HS-27A (cell line): Measurements from ENCODE around the gene PODXL.
"Not testable (repeated sequence)": the region's sequence is repeated elsewhere in the genome, so short reads cannot be mapped to it uniquely, and the experiment has no call there.

Experiments used
- DNase-seq: peaks from one replicate; pipeline ENCODE4 v3.0.0-alpha.2; 2012; ENCODE audit warnings: low read depth, missing footprints

The PODXL gene

GRCh38 chr7:131536361-131536849, 20.0 kb downstream of the PODXL start:
- no peak for DNase-seq

DNA sequence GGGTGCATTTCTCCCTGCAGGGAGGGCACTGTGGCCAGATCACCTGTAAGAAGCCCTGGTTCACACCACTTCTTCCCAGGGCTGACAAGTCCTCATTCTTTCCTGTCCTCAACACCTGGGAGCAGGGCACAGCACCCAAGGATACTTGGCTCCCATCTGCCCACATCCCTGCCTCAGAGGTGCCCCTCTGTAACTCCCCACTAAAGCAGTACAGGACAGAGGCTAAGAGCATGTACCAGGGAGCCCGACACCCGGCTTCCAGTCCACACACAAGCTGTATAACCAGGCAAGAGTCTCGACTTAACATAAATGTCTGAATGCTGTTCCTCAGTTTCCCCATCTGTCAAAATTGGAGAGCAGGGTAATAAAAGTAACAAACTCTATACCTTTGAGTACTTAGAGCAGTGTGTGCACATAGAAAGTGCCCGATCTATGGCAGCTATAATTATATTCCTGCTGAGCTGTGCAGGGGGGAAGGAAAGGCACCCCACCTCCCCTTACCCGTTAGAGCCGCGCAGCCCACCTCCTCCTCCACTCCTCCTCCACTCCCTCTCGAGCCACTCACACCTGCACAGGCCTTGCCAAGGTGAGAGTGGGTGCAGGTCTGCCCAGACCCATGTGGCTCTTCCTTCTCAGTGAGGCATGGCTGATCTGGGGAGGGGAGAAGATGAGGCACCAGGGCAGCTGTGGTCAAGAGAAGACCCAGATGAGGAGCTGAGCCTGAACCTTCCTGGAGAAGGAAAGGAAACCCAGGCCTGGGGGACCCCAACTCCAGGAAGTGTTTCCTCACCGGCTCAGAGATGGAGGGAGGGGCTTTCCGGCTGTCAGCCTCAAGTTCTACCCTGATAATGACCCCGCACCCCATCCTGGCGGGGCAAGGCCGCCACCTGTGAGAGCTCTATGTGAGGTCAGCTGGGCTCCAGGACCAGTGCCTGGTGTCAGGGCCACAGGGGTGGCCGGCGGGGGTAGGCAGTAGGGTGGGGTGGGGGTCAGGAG, 22.6 kb downstream of the PODXL start:
- no peak for DNase-seq

DNA sequence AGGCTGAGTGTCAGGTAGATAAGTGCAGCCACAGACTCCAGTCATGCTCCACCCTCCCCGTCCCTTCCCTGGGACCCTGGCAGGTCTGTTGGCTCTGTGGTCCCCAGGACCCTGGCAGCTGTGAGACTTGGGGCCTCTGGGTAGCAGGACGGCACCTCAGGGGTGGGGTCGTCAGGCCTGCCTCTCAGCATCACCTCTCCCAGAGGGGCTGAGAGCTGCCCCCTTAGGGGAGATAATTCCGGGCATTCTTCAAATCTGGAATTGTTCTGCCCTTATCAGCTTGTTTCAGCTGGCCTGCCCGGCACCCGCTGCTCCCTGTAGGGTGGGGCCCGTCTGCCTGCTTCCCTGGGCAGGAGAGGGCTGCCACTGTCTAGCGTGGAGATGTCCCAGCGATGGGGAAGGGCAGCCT, 23.3 kb downstream of the PODXL start:
- no peak for DNase-seq

DNA sequence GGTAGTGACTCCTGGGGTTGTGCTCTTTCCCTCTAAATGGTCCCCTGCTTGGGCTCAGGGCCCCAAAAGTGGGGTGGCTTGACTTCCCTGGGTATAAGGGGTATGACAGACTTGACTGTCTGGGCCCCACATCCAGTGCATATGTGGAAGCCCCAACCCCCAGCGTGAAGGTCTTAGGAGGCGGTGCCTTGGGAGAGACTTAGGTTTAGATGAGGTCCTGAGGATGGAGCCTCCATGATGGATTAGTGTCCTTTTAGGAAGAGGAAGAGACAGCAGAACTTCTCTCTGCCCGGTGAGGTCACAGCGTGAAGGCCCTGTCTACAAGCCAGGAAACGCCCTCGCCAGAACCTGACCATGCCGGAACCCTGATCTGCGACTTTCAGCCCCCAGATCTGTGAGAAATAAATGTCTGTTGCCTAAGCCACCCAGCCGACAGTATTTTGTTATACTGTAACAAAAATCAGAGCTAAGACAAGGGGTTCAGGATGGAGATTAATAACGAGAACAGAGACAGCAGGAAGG, 23.8 kb downstream of the PODXL start:
- no peak for DNase-seq

- no peak for DNase-seq
Measured at GRCh38 chr7:131530137-131530536, 26.3 kb downstream of the PODXL start.

- DNase-seq: no peak
Measured at GRCh38 chr7:131529617-131530016, 26.8 kb downstream of the PODXL start.

DNA sequence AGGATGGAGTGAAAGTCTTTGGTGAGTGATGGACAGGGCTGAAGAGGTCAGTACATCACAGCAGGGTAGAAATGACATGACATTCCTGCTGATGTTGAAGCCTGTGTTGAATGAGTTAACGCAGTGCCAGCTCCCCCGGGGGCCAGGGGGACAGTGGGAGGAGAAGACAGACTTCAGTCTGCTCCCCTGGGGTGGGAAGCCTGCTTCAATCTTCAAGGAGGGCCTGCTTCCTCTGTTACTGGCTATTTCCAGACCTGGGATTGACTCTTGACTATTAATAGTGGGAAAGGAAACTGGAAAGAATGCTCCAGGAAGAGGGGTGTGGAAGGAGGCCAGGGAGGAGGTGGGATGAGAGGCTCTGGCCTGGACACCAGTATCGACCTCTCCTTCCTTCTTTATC, 27.2 kb downstream of the PODXL start:
- DNase-seq: no peak

GRCh38 chr7:131527456-131527855, 29.0 kb downstream of the PODXL start:
- no peak for DNase-seq

GRCh38 chr7:131525820-131526219, 30.6 kb downstream of the PODXL start:
- no peak for DNase-seq

DNA sequence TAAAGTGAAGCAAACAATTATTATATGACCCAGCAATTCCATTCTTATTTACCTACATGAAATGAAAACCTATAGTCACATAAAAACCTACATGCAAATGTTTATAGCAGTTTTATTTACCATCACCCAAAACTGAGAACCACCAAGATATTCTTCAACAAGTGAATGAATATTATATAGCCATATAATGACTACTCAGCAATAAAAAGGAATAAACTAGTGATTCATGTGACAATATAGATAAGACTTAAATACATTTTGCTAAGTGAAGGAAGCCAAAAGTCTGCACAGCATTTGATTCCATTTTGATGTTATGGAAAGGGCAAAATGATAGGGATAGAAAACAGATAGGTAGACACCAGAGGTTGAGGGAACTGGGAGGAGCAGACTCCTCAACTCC, 31.7 kb downstream of the PODXL start:
- no peak for DNase-seq

DNA sequence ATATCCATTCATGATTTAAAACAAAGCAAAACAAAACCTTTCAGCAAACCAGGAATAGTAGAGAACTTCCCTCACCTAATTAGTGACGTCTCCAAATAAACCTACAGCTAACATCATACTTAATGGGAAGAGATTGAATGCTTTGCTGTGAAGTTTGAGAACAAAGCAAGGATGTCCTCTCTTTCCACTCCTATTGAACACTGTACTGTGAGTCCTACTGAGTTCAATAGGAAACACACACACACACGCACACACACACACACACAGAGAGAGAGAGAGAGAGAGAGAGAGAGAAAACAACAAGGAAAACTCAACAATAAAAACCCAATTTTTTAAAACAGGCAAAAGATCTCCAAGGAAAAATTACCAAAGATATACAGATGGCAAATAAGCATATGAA, 32.3 kb downstream of the PODXL start:
- no peak for DNase-seq

- DNase-seq: no peak
Measured at GRCh38 chr7:131522325-131522930, 34.0 kb downstream of the PODXL start.

DNA sequence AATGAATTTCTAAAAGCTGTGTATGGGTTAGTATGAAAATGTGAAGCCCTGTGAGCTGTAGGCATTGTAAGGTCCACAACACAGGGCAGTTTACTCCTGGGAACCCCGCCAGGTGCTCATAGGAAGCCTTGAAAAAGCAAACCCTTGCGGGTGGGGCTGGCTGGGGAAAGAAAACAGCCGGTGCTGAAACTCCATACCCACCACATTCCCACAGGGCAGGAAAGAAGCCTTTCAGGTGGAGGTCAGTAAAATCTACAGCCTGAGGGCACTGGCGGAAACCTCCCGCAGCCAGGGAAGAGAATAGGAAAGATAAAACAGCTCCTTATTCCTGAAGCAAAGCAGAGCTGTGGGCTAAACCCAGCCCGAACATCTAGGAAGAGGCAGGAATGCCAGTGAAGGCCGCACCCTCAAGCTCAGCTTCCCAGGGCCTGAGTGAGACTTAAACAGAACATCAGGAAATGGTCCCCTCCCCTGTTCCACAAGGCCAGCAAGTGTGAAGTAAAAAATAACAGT, 34.7 kb downstream of the PODXL start:
- no peak for DNase-seq

DNA sequence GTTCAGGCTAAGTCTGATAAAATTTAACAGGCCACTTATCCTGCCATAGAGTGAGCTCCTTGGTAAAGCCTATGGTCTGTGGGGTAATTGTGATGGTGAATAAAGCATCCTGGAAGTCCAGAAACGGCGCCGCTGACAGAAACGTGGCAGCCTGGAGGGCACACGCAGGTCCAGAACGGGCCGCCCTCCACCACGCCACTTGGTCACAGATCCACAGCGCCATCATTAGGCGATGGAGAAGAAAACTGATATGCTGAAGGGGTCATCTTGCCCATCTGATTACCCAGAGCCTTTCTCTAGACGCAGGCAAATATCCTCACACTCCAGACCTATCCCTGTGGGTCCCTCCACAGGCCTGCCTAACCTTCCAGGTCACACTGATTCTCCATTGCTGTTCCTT, 37.8 kb downstream of the PODXL start:
- DNase-seq: no peak

GRCh38 chr7:131517218-131517923, 39.1 kb downstream of the PODXL start:
- DNase-seq: no peak

DNA sequence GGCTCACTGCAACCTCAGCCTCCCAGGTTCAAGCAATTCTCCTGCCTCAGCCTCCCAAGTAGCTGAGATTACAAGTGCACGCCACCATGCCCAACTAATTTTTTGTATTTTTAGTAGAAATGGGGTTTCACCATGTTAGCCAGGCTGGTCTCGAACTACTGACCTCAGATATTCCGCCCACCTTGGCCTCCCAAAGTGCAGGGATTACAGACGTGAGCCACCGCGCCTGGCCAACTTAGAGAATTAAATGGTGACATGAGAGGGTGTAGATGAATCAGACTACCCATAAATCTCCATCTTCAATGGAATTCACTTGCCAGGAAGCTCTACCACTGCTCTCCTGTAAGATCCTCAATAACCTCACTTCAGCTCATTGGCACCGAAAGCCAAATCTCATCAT, 41.0 kb downstream of the PODXL start:
- DNase-seq: not testable (repeated sequence)

GRCh38 chr7:131513245-131514061, 43.0 kb downstream of the PODXL start:
- peak; percentile 29 for DNase-seq

DNA sequence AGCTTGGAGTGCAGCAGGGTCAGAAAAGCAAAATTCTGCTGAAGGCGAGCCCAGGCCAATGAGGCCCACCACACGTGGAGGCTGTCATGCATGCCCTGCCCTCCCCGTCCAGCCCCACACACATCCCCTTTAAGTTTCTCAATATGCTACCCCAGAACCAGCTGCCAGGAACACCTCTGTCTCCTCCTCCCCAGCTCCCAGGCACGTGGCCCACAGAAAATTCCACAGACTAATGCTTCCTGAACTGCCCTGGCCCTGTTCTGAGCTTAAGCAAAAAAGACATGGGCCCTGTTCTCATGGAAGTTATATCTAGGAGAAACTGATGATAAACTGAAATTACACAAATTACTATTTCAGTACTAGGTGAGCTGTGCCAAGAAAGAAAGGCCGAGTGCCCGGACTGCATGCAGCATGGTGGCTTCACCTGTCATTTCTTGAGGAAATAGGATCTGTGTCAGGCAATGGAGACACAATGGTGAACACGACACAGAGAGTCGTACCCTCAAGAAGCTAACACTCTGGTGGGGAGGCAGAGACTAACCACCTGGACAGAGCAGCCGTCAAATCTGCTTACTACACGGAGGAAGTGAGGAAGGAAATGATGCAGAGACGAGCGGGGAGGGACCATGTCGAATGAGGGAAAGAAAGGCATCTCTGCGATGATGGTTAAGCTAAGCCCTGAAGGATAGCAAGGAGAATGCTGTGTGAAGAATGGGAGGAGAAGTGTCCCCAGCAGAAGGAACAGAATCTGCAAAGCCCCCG, 44.5 kb downstream of the PODXL start:
- no peak for DNase-seq

DNA sequence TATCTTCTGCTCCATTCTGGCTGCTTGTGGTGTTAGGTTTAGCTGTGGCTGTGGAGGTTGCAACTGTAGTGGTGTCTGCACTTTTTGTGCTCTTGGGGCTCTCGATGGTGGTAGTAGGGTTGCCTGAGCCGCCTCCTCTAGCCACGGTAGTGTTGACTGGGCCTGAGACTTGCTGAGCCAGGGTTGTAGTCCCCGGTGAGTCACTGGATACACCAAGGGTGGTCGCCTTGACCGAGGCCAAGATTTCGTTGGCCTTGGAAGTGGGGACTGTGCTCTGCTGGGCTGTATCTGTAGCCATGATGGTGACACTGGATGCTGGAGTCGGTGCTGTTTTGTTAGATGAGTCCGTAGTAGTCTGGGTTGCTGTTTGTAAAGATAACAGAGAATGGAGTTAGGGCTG, 45.4 kb downstream of the PODXL start:
- no peak for DNase-seq

DNA sequence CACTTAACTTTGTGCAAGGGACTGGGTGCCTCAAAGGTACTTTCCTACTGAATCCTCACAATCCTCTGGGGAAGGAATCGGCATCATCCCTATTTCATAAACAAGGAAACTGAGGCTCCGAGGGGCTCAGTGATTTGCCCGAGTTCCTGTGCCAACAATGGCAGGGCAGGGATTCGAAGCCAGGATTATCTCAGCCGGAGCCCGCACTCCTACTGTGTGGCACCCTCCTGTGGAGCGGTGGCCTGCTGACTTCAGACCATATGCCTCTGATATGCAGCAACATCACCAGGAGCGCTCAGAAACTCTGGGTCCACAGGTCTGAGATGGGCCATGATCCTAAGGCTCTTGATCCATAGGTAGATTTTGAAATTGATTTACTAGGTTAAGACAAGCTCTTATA, 46.6 kb downstream of the PODXL start:
- DNase-seq: no peak
